ENCODE measurements around the gene CES5A.
"Not testable (repeated sequence)": the region's sequence is repeated elsewhere in the genome, so short reads cannot be mapped to it uniquely, and the experiment has no call there.

The CES5A gene

GRCh38 chr16:55875273-55875672 lies at the start of gene CES5A:
Gene CES5A (minus strand): TSS chr16:55875373. CDS start chr16:55875221, 152 bp downstream.
- DNase-seq, result no peak

GRCh38 chr16:55922662-55923061 lies 47.5 kb upstream of the CES5A start:
- no peak for DNase-seq

- DNase-seq, result no peak
Measured at GRCh38 chr16:55917373-55918160, 42.4 kb upstream of the CES5A start.

- no peak for DNase-seq
Measured at GRCh38 chr16:55915096-55915827, 40.1 kb upstream of the CES5A start.

GRCh38 chr16:55914383-55914782 lies 39.2 kb upstream of the CES5A start:
- DNase-seq, result no peak

GRCh38 chr16:55913716-55914115 lies 38.5 kb upstream of the CES5A start:
- no peak for DNase-seq

- DNase-seq, result not testable (repeated sequence)
Measured at GRCh38 chr16:55913121-55913520, 37.9 kb upstream of the CES5A start.

GRCh38 chr16:55912022-55912421 lies 36.8 kb upstream of the CES5A start:
- DNase-seq, result no peak

GRCh38 chr16:55911616-55912015 lies 36.4 kb upstream of the CES5A start:
- no peak for DNase-seq

- no peak for DNase-seq
Measured at GRCh38 chr16:55909876-55910275, 34.7 kb upstream of the CES5A start.

GRCh38 chr16:55908641-55909040 lies 33.5 kb upstream of the CES5A start:
- DNase-seq, result no peak

- DNase-seq, result no peak
Measured at GRCh38 chr16:55907661-55908060, 32.5 kb upstream of the CES5A start.

- DNase-seq, result no peak
Measured at GRCh38 chr16:55906123-55906522, 30.9 kb upstream of the CES5A start.

GRCh38 chr16:55905651-55906050 lies 30.5 kb upstream of the CES5A start:
- DNase-seq, result no peak

- DNase-seq, result no peak
Measured at GRCh38 chr16:55901566-55902217, 26.5 kb upstream of the CES5A start.

- no peak for DNase-seq
Measured at GRCh38 chr16:55900616-55901393, 25.6 kb upstream of the CES5A start.

GRCh38 chr16:55899857-55900256 lies 24.7 kb upstream of the CES5A start:
- no peak for DNase-seq

- DNase-seq, result no peak
Measured at GRCh38 chr16:55898592-55898991, 23.4 kb upstream of the CES5A start.

GRCh38 chr16:55892821-55893220 lies 17.6 kb upstream of the CES5A start:
- DNase-seq, result no peak

- DNase-seq, result no peak
Measured at GRCh38 chr16:55889518-55889917, 14.3 kb upstream of the CES5A start.

GRCh38 chr16:55888546-55888945 lies 13.4 kb upstream of the CES5A start:
- no peak for DNase-seq

GRCh38 chr16:55876854-55877253 lies 1.7 kb upstream of the CES5A start:
- DNase-seq, result no peak

GRCh38 chr16:55873122-55873521 lies 2.1 kb downstream of the CES5A start:
- no peak for DNase-seq

All from hematopoietic multipotent progenitor cell treated with erythropoietin and hydrocortisone succinate and interleukin-3 and kit ligand, for 4 days (in vitro differentiated cells).